Tibial nerve (tissue), 4 donors: Measurements from ENCODE around the gene GLYR1.

Experiments used
- EP300 ChIP-seq, 2 donors: sonication (generic); formaldehyde crosslinking; IDR thresholded peaks; one replicate each; pipeline ENCODE4 v1.6.1; 2017; ENCODE audit warnings: antibody characterized with exemption in 2 of 2, mild to moderate bottlenecking in 1 of 2
- TF ChIP-seq, protein P1 (sequence below), 5 experiments: fragments of 200-600 bp in 3 of 5; fragments of 450-650 bp in 2 of 5; sonication (generic) in 3 of 5; IDR thresholded peaks; one replicate each; pipeline ENCODE4 v1.5.1; 2016 to 2019; ENCODE audit warnings: antibody characterized with exemption in 5 of 5, mild to moderate bottlenecking in 3 of 5, moderate library complexity in 2 of 5

- no peak for TF ChIP-seq EP300 (IDR thresholded peaks at IDR 0.05)
- TF ChIP-seq, protein P1, sequence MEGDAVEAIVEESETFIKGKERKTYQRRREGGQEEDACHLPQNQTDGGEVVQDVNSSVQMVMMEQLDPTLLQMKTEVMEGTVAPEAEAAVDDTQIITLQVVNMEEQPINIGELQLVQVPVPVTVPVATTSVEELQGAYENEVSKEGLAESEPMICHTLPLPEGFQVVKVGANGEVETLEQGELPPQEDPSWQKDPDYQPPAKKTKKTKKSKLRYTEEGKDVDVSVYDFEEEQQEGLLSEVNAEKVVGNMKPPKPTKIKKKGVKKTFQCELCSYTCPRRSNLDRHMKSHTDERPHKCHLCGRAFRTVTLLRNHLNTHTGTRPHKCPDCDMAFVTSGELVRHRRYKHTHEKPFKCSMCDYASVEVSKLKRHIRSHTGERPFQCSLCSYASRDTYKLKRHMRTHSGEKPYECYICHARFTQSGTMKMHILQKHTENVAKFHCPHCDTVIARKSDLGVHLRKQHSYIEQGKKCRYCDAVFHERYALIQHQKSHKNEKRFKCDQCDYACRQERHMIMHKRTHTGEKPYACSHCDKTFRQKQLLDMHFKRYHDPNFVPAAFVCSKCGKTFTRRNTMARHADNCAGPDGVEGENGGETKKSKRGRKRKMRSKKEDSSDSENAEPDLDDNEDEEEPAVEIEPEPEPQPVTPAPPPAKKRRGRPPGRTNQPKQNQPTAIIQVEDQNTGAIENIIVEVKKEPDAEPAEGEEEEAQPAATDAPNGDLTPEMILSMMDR (IDR thresholded peaks at IDR 0.05) = no peak
These were observed 20.9 kb upstream of the GLYR1 start for GRCh38 chr16:4868026-4868425.
